Measurements from ENCODE around the gene HADH. TPM values are rescaled to one million over a fixed set of nuclear protein-coding genes. Genes with fewer than 3 reads are reported as not detected.

The HADH gene
- polyA plus RNA-seq, 1 of the 3 experiments (the other 2 are of a cell fraction), result 19.4 TPM

- Histone ChIP-seq H3F3A (replicated peaks; ENCODE audit: insufficient read depth) (no peaks in the 10 kb centered on the region), H3K9me3 (no peaks in the 10 kb centered on the region), H3K4me3 (ENCODE audit: low read depth in 2 of 2, low read length in 1 of 2) (no peak overlapping the region; a peak in 1 of 4 replicates), H3K9ac (no peak overlapping the region), H3K27me3 (ENCODE audit: insufficient read depth) (peaks cover 25% of the 10 kb centered on the region; the same call in 1 of the 2 replicates), H2AFZ (ENCODE audit: low read depth) (peak overlapping the region; percentile 3; the same call in 1 of the 2 replicates), H3K36me3 (replicated peaks in 1 of 2; ENCODE audit: control insufficient read depth in 1 of 2, insufficient read depth in 2 of 2, low read length in 1 of 2) (no peaks in the 10 kb centered on the region), H3K4me2 (peak overlapping the region; percentile 67), H3K27ac (ENCODE audit: low read depth in 2 of 2, low read length in 1 of 2) (no peak overlapping the region), H4K20me1 (ENCODE audit: insufficient read depth) (no peaks in the 10 kb centered on the region), H3K9me2 (no peaks in the 10 kb centered on the region), H3K4me1 (ENCODE audit: control insufficient read depth in 1 of 2, insufficient read depth in 2 of 2, low read depth in 1 of 2, low read length in 1 of 2) (no peaks in the 10 kb centered on the region), H3K79me2 (ENCODE audit: insufficient read depth) (no peaks in the 10 kb centered on the region)
- WGBS (ENCODE audit: low lambda C conversion rate), result 29% methylated on average over 7 of the region's 7 CpGs
- ChIA-PET POLR2A (no interaction called here), CTCF (interaction anchor here (1.9 to 3.7 kb wide), 3 partner anchors 11 to 30 kb away, joined by 5 to 14 read pairs (median 6); no protein-coding TSS in a partner anchor)
- TF ChIP-seq MAX (IDR thresholded peaks at IDR 0.05; ENCODE audit: low read depth) (no peak), SMC3 (IDR thresholded peaks at IDR 0.05; ENCODE audit: low read depth, low read length) (no peak)
- DNase-seq, result no peak
These were observed 59.3 kb downstream of the HADH start for GRCh38 chr4:108048997-108049396.

DNA sequence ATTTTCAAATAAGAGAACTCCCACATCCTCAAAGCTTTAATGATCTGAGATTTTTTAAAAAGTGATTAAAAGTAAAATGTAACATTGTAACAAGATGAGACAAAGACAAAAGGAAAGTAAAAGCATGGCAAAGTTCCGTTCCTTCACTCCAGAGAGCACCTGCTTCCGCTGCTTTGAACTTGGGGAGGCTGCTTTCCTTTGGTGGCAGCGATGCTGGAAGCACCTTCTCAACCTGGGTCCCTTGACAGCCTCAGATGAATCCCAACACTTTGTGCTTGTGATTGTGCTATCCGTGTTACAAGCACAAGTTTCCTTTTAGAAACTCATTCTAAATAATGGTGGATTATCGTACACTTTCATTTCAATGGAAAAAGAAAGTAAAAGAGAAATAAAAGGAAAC, 59.7 kb downstream of the HADH start:
- Histone ChIP-seq H3K9me2 (no peaks in the 10 kb centered on the region), H3K9me3 (no peaks in the 10 kb centered on the region), H3K4me3 (ENCODE audit: low read depth in 2 of 2, low read length in 1 of 2) (peak overlapping the region; percentile 19 to 28; a peak in 3 of 4 replicates), H3K27ac (ENCODE audit: low read depth in 2 of 2, low read length in 1 of 2) (no peak overlapping the region), H3K27me3 (ENCODE audit: insufficient read depth) (peaks cover 29% of the 10 kb centered on the region; the same call in 1 of the 2 replicates), H3K9ac (no peak overlapping the region), H3K4me1 (ENCODE audit: control insufficient read depth in 1 of 2, insufficient read depth in 2 of 2, low read depth in 1 of 2, low read length in 1 of 2) (no peaks in the 10 kb centered on the region; a peak in 1 of 4 replicates), H3K4me2 (peak overlapping the region; percentile 67), H4K20me1 (ENCODE audit: insufficient read depth) (no peaks in the 10 kb centered on the region), H3F3A (replicated peaks; ENCODE audit: insufficient read depth) (no peaks in the 10 kb centered on the region), H3K79me2 (ENCODE audit: insufficient read depth) (no peaks in the 10 kb centered on the region), H2AFZ (ENCODE audit: low read depth) (peak overlapping the region; percentile 3; the same call in 1 of the 2 replicates), H3K36me3 (replicated peaks in 1 of 2; ENCODE audit: control insufficient read depth in 1 of 2, insufficient read depth in 2 of 2, low read length in 1 of 2) (no peaks in the 10 kb centered on the region)
- no peak for DNase-seq
- TF ChIP-seq YY1 (IDR thresholded peaks at IDR 0.05; ENCODE audit: low read depth) (no peak), SIN3A (IDR thresholded peaks at IDR 0.05; ENCODE audit: borderline replicate concordance, low read depth, low read length) (no peak), FOSL2 (IDR thresholded peaks at IDR 0.05; ENCODE audit: borderline replicate concordance, low read depth) (no peak), EZH2phosphoT487 (IDR thresholded peaks at IDR 0.05; ENCODE audit: borderline replicate concordance, low read depth) (no peak), GABPA (IDR thresholded peaks at IDR 0.05; ENCODE audit: low read depth) (no peak), USF1 (IDR thresholded peaks at IDR 0.05; ENCODE audit: borderline replicate concordance, low read depth) (no peak), PBX3 (IDR thresholded peaks at IDR 0.05) (no peak), RAD21 (IDR thresholded peaks at IDR 0.05; ENCODE audit: low read length) (no peak), NRF1 (IDR thresholded peaks at IDR 0.05; ENCODE audit: low read depth, low read length) (no peak), FOXJ3 (CRISPR knock-in tag; IDR thresholded peaks at IDR 0.05) (no peak), RXRA (IDR thresholded peaks at IDR 0.05; ENCODE audit: borderline replicate concordance, low read depth) (no peak), TCF12 (IDR thresholded peaks at IDR 0.05) (no peak), EP300 (IDR thresholded peaks at IDR 0.05; ENCODE audit: borderline replicate concordance in 1 of 2, low read depth in 1 of 2, low read length in 1 of 2) (no peak), MEF2A (IDR thresholded peaks at IDR 0.05; ENCODE audit: borderline replicate concordance, low read depth) (no peak), CHD2 (IDR thresholded peaks at IDR 0.05; ENCODE audit: low read length, partially characterized antibody) (no peak)
- TF ChIP-seq, protein P1, sequence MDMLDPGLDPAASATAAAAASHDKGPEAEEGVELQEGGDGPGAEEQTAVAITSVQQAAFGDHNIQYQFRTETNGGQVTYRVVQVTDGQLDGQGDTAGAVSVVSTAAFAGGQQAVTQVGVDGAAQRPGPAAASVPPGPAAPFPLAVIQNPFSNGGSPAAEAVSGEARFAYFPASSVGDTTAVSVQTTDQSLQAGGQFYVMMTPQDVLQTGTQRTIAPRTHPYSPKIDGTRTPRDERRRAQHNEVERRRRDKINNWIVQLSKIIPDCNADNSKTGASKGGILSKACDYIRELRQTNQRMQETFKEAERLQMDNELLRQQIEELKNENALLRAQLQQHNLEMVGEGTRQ (IDR thresholded peaks at IDR 0.05; ENCODE audit: borderline replicate concordance, low read depth, low read length), result no peak
- TF ChIP-seq, protein P2, sequence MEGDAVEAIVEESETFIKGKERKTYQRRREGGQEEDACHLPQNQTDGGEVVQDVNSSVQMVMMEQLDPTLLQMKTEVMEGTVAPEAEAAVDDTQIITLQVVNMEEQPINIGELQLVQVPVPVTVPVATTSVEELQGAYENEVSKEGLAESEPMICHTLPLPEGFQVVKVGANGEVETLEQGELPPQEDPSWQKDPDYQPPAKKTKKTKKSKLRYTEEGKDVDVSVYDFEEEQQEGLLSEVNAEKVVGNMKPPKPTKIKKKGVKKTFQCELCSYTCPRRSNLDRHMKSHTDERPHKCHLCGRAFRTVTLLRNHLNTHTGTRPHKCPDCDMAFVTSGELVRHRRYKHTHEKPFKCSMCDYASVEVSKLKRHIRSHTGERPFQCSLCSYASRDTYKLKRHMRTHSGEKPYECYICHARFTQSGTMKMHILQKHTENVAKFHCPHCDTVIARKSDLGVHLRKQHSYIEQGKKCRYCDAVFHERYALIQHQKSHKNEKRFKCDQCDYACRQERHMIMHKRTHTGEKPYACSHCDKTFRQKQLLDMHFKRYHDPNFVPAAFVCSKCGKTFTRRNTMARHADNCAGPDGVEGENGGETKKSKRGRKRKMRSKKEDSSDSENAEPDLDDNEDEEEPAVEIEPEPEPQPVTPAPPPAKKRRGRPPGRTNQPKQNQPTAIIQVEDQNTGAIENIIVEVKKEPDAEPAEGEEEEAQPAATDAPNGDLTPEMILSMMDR (IDR thresholded peaks at IDR 0.05), result no peak
- POLR2A ChIA-PET, result no interaction called here
- 48% methylated on average over 5 of the region's 5 CpGs for WGBS (ENCODE audit: low lambda C conversion rate)
- CTCF ChIA-PET, result interaction anchor here (1.0 to 1.9 kb wide), 3 partner anchors 10 to 30 kb away, joined by 4 to 5 read pairs (median 5); no protein-coding TSS in a partner anchor

Measured in SK-N-SH (cell line).